GM19438 (cell line): ENCODE measurements around the gene SHMT1.
"Not testable (repeated sequence)": the region's sequence is repeated elsewhere in the genome, so short reads cannot be mapped to it uniquely, and the experiment has no call there.

Source experiments
- ATAC-seq: cut with Tn5 transposase; IDR thresholded peaks from one replicate; pipeline ENCODE4 v1.9.1; 2021; ENCODE audit warnings: low read depth; ENCODE audit not compliant: unreplicated experiment

The SHMT1 gene

GRCh38 chr17:18303206-18303605, 60.1 kb downstream of the SHMT1 start:
- not testable (repeated sequence) for ATAC-seq

- no peak for ATAC-seq
These were observed 62.4 kb downstream of the SHMT1 start for GRCh38 chr17:18300725-18301480.

- not testable (repeated sequence) for ATAC-seq
These were observed 65.3 kb downstream of the SHMT1 start for GRCh38 chr17:18298061-18298460.

GRCh38 chr17:18291718-18292540, 71.4 kb downstream of the SHMT1 start:
- ATAC-seq: no peak

- ATAC-seq: no peak
These were observed 78.1 kb downstream of the SHMT1 start for GRCh38 chr17:18285296-18285695.

- no peak for ATAC-seq
These were observed 81.6 kb downstream of the SHMT1 start for GRCh38 chr17:18281788-18282187.

- ATAC-seq: no peak
These were observed 82.5 kb downstream of the SHMT1 start for GRCh38 chr17:18280766-18281371.

GRCh38 chr17:18280249-18280648, 83.1 kb downstream of the SHMT1 start:
- no peak for ATAC-seq

- ATAC-seq: no peak
These were observed 84.5 kb downstream of the SHMT1 start for GRCh38 chr17:18278867-18279266.
